ACHN (cell line): ENCODE measurements around the gene CHD2.
"Not testable (repeated sequence)": the region's sequence is repeated elsewhere in the genome, so short reads cannot be mapped to it uniquely, and the experiment has no call there.

ENCODE experiments used
- DNase-seq: peaks from one replicate; pipeline ENCODE4 v3.0.0-alpha.2; 2015
- in situ Hi-C: cut with HindIII; loops from 2 replicates; pipeline ENCODE4 v1.10.0; 2017; ENCODE audit warnings: low sequenced_read_pairs, low pct_ligation_motif_present, low pct_unique_long_range_greater_than_20kb

The CHD2 gene

GRCh38 chr15:92918881-92919280, 18.8 kb downstream of the CHD2 start:
- in situ Hi-C loops = loop anchor here (25.0 kb wide), 1 partner anchor 107 kb away; no protein-coding TSS in a partner anchor
- not testable (repeated sequence) for DNase-seq

GRCh38 chr15:92920595-92921161, 20.6 kb downstream of the CHD2 start:
- in situ Hi-C loops = loop anchor here (25.0 kb wide), 1 partner anchor 108 kb away; no protein-coding TSS in a partner anchor

GRCh38 chr15:92921215-92922131, 21.3 kb downstream of the CHD2 start:
- no peak for DNase-seq
- in situ Hi-C loops = loop anchor here (25.0 kb wide), 1 partner anchor 109 kb away; no protein-coding TSS in a partner anchor

More at GRCh38 chr15:92920595-92921161, 20.6 kb downstream of the CHD2 start:
- no peak for DNase-seq

- no peak for DNase-seq
- in situ Hi-C loops = loop anchor here (25.0 kb wide), 1 partner anchor 110 kb away; no protein-coding TSS in a partner anchor
Observed at GRCh38 chr15:92922418-92923002, 22.4 kb downstream of the CHD2 start.

- no peak for DNase-seq
- in situ Hi-C loops = loop anchor here (25.0 kb wide), 1 partner anchor 112 kb away; no protein-coding TSS in a partner anchor
Observed at GRCh38 chr15:92924216-92924615, 24.1 kb downstream of the CHD2 start.

- no peak for DNase-seq
- in situ Hi-C loops = no loop called here
Observed at GRCh38 chr15:92925454-92925853, 25.3 kb downstream of the CHD2 start.

GRCh38 chr15:92928225-92928750, 28.2 kb downstream of the CHD2 start:
- in situ Hi-C loops = no loop called here

GRCh38 chr15:92929002-92929401, 28.9 kb downstream of the CHD2 start:
- DNase-seq = no peak
- in situ Hi-C loops = no loop called here

More at GRCh38 chr15:92928225-92928750, 28.2 kb downstream of the CHD2 start:
- DNase-seq = no peak

GRCh38 chr15:92930054-92930621, 30.0 kb downstream of the CHD2 start:
- in situ Hi-C loops = no loop called here
- peak; percentile 53 for DNase-seq

GRCh38 chr15:92930776-92931175, 30.7 kb downstream of the CHD2 start:
- peak; percentile 69 for DNase-seq
- in situ Hi-C loops = no loop called here

GRCh38 chr15:92932946-92933649, 33.0 kb downstream of the CHD2 start:
- in situ Hi-C loops = no loop called here
- no peak for DNase-seq

GRCh38 chr15:92933831-92934230, 33.7 kb downstream of the CHD2 start:
- in situ Hi-C loops = no loop called here

GRCh38 chr15:92934716-92935115, 34.6 kb downstream of the CHD2 start:
- in situ Hi-C loops = no loop called here
- no peak for DNase-seq

More at GRCh38 chr15:92933831-92934230, 33.7 kb downstream of the CHD2 start:
- DNase-seq = no peak

GRCh38 chr15:92936138-92936537, 36.0 kb downstream of the CHD2 start:
- in situ Hi-C loops = no loop called here
- no peak for DNase-seq

- DNase-seq = no peak
- in situ Hi-C loops = no loop called here
Observed at GRCh38 chr15:92936693-92937092, 36.6 kb downstream of the CHD2 start.

GRCh38 chr15:92937901-92938300, 37.8 kb downstream of the CHD2 start:
- in situ Hi-C loops = no loop called here
- DNase-seq = no peak

- DNase-seq = no peak
- in situ Hi-C loops = no loop called here
Observed at GRCh38 chr15:92938387-92938786, 38.3 kb downstream of the CHD2 start.

GRCh38 chr15:92941668-92942067, 41.5 kb downstream of the CHD2 start:
- in situ Hi-C loops = no loop called here
- no peak for DNase-seq
